PFSK-1 (cell line): ENCODE measurements around the gene UAP1L1. TPM values are rescaled to one million over a fixed set of nuclear protein-coding genes. Genes with fewer than 3 reads are reported as not detected.

Experiments used
- FOXP2 ChIP-seq: optimal IDR thresholded peaks from 2 replicates; pipeline ENCODE3; 2011; ENCODE audit warnings: borderline replicate concordance, control low read depth, inconsistent platforms; ENCODE audit not compliant: insufficient read depth; ENCODE audit errors: extremely low read length, extremely low read depth
- POLR2AphosphoS5 ChIP-seq: IDR thresholded peaks from 2 replicates; pipeline ENCODE4 v1.6.1; 2012; ENCODE audit warnings: low read depth, mild to moderate bottlenecking, control low read depth, low read length, moderate library complexity
- REST ChIP-seq, 2 experiments: IDR thresholded peaks; 2 replicates each; pipeline versions ENCODE4 v1.6.1 to v1.8.0; 2011 to 2012; ENCODE audit warnings: low read depth in 2 of 2, low read length in 2 of 2, control low read depth in 1 of 2, inconsistent platforms in 1 of 2, mild to moderate bottlenecking in 1 of 2, moderate library complexity in 1 of 2; ENCODE audit not compliant: insufficient read depth in 1 of 2
- SIN3A ChIP-seq: IDR thresholded peaks from 2 replicates; pipeline ENCODE4 v1.6.1; 2012; ENCODE audit warnings: mild to moderate bottlenecking, low read length, moderate library complexity, borderline replicate concordance; ENCODE audit not compliant: insufficient read depth
- TAF1 ChIP-seq: IDR thresholded peaks from 2 replicates; pipeline ENCODE4 v1.6.1; 2012; ENCODE audit warnings: low read length, control low read depth, borderline replicate concordance; ENCODE audit not compliant: insufficient read depth
- polyA plus RNA-seq: library from polyadenylated mRNA; unstranded; fragments of >200 nt; gene quantifications from one replicate; pipeline ENCODE4 v1.2.1, GENCODE V29; 2012; ENCODE audit warnings: low read depth, missing spikeins; ENCODE audit not compliant: insufficient read length

UAP1L1 gene
- polyA plus RNA-seq = 97.6 TPM

- peak; percentile 33; the same call in 1 of the 2 replicates for TF ChIP-seq POLR2AphosphoS5
- 0 out of 4 replicates have a peak, but pooled peaks of 1 of the 2 experiments have one; percentile 39 for TF ChIP-seq REST (IDR thresholded peaks at IDR 0.05; ENCODE audit: insufficient read depth in 1 of 2, low read depth in 2 of 2, low read length in 2 of 2)
- no peak for TF ChIP-seq FOXP2
- TF ChIP-seq SIN3A = no peak
- TF ChIP-seq TAF1 = no peak
These were observed at the start of gene UAP1L1 for GRCh38 chr9:137077010-137077747. Gene UAP1L1, plus strand, starts transcription at chr9:137077517. Its CDS starts 16 bp downstream, at chr9:137077533.

GRCh38 chr9:137028263-137029057 is 48.9 kb upstream of the UAP1L1 start:
- TF ChIP-seq TAF1 = no peak
- no peak for TF ChIP-seq FOXP2
- TF ChIP-seq POLR2AphosphoS5 = no peak
- no peak for TF ChIP-seq REST (IDR thresholded peaks at IDR 0.05; ENCODE audit: insufficient read depth in 1 of 2, low read depth in 2 of 2, low read length in 2 of 2)
- TF ChIP-seq SIN3A = no peak

GRCh38 chr9:137029058-137029936 is 48.0 kb upstream of the UAP1L1 start:
- TF ChIP-seq POLR2AphosphoS5 (no peak), FOXP2 (no peak), REST (IDR thresholded peaks at IDR 0.05; ENCODE audit: insufficient read depth in 1 of 2, low read depth in 2 of 2, low read length in 2 of 2) (no peak)

GRCh38 chr9:137030006-137030405 is 47.3 kb upstream of the UAP1L1 start:
- TF ChIP-seq POLR2AphosphoS5 (no peak), FOXP2 (no peak), REST (IDR thresholded peaks at IDR 0.05; ENCODE audit: insufficient read depth in 1 of 2, low read depth in 2 of 2, low read length in 2 of 2) (no peak)
